Psoas muscle (tissue), 8 donors: Measurements from ENCODE around the gene RAB25. TPM values are rescaled to one million over a fixed set of nuclear protein-coding genes. Genes with fewer than 3 reads are reported as not detected.

Source experiments
- ATAC-seq, 4 donors: fragments of 200-7000 bp; cut with Tn5 transposase; one replicate each; pipeline ENCODE4 v1.9.1; 2020; ENCODE audit warnings: moderate library complexity in 3 of 4, mild to moderate bottlenecking in 2 of 4
- DNase-seq, 2 donors: peaks; one replicate each; pipeline ENCODE4 v3.0.0-alpha.2; 2020
- H3K27ac ChIP-seq: fragments of 200-600 bp; one replicate; pipeline ENCODE4 v1.8.0; 2022
- H3K27me3 ChIP-seq, 3 donors: fragments of 200-600 bp in 1 of 3; one replicate each; pipeline versions ENCODE4 v1.6.1 to v1.8.0; 2013 to 2022; ENCODE audit warnings: low read length in 2 of 3, mild to moderate bottlenecking in 2 of 3, moderate library complexity in 1 of 3; ENCODE audit not compliant: insufficient read depth in 3 of 3
- H3K36me3 ChIP-seq, 2 donors: fragments of 200-600 bp in 1 of 2; one replicate each; pipeline versions ENCODE4 v1.6.1 to v1.8.0; 2013 to 2022; ENCODE audit warnings: low read depth in 1 of 2, mild to moderate bottlenecking in 1 of 2, moderate library complexity in 1 of 2; ENCODE audit not compliant: insufficient read depth in 1 of 2
- H3K4me1 ChIP-seq: fragments of 200-600 bp; one replicate; pipeline ENCODE4 v1.8.0; 2022
- H3K4me3 ChIP-seq: fragments of 200-600 bp; one replicate; pipeline ENCODE4 v1.8.0; 2022; ENCODE audit warnings: mild to moderate bottlenecking
- H3K9me3 ChIP-seq: fragments of 200-600 bp; one replicate; pipeline ENCODE4 v1.8.0; 2022
- CTCF ChIP-seq: fragments of 200-600 bp; IDR thresholded peaks from one replicate; pipeline ENCODE4 v1.8.0; 2022; ENCODE audit warnings: antibody characterized with exemption
- WGBS, 3 donors: extraction: QIAGEN DNeasy Blood & Tissue Kit; methylation state at CpG; one replicate each; pipeline versions ENCODE4 v1.1.6 to v1.1.7; 2013; 5-methylcytosine and 5-hydroxymethylcytosine counted together
- intact Hi-C, 2 donors: fragments of 100-400 bp; cut with DNase I; formaldehyde crosslinking; loops; one replicate each; pipeline versions ENCODE4 v1.11.0 to v1.14.2; 2022
- polyA plus RNA-seq, 3 donors: library from polyadenylated mRNA; stranded (reverse); fragments of 200-250 nt; gene quantifications; one replicate each; pipeline ENCODE4 v1.2.3, GENCODE V29; 2013
- total RNA-seq, 4 donors: library from RNA; stranded (reverse); fragmentation: NEBNext Ultra II Directional in 2 of 4; extraction: Animal tissue kit (Norgen Biotek cat#: 25700) in 2 of 4; gene quantifications; one replicate each; pipeline versions ENCODE4 v1.2.1 to v1.2.4, GENCODE V29; 2021 to 2023
- donor health status: healthy with polysubstance abuse.
- donor health status: DM: no; HTN: no; CAD: no; lungs with moderate emphysema.
- donor health status: Bipolar disorder and iron deficiency.
- donor health status: healthy.
- donor health status: DM: yes; HTN: yes; CAD: no.
- donor health status: DM: no; HTN: no; CAD: no.
- donor health status: DM: no; HTN: no; CAD: no.
- donor health status: DM: yes; HTN: yes; CAD: no.

Gene RAB25
- total and polyA plus RNA-seq, 7 donors, result 0.07 to 0.34 (median 0.13) TPM; not detected in 4

GRCh38 chr1:156096640-156097391, 35.9 kb downstream of the RAB25 start:
- peak; percentile 93 to 96 for DNase-seq
- intact Hi-C loops, result loop anchor here (1.0 to 2.0 kb wide), 2 partner anchors 33 to 34 kb away; no protein-coding TSS in a partner anchor
- no peaks in the 10 kb centered on the region for H3K27me3 ChIP-seq
- no peaks in the 10 kb centered on the region for H3K36me3 ChIP-seq
- peak; percentile 98 to 100 (median 98) for ATAC-seq
- peak; percentile 95 for TF ChIP-seq CTCF
- 13 to 15% (median 14%) methylated on average over 13 to 14 of the region's 14 CpGs for WGBS, 3 donors
- no peak overlapping the region for H3K4me3 ChIP-seq
- peaks cover 17% of the 10 kb centered on the region for H3K4me1 ChIP-seq
- H3K9me3 ChIP-seq, result no peaks in the 10 kb centered on the region
- peak overlapping the region; percentile 53 for H3K27ac ChIP-seq

GRCh38 chr1:156097499-156098178, 36.7 kb downstream of the RAB25 start:
- no peaks in the 10 kb centered on the region for H3K27me3 ChIP-seq

GRCh38 chr1:156098784-156099183, 37.8 kb downstream of the RAB25 start:
- DNase-seq, result no peak
- no peaks in the 10 kb centered on the region for H3K36me3 ChIP-seq
- no peak for ATAC-seq
- H3K27me3 ChIP-seq, result no peaks in the 10 kb centered on the region
- H3K9me3 ChIP-seq, result no peaks in the 10 kb centered on the region
- intact Hi-C loops, result no loop called here
- H3K4me3 ChIP-seq, result no peak overlapping the region
- no peak for TF ChIP-seq CTCF
- peaks cover 30% of the 10 kb centered on the region for H3K4me1 ChIP-seq
- 69 to 87% (median 72%) methylated on average over 2 of the region's 2 CpGs for WGBS, 3 donors
- H3K27ac ChIP-seq, result no peak overlapping the region

More at GRCh38 chr1:156097499-156098178, 36.7 kb downstream of the RAB25 start:
- no peak for DNase-seq
- TF ChIP-seq CTCF, result no peak
- H3K4me3 ChIP-seq, result no peak overlapping the region
- peak overlapping the region; percentile 53 for H3K27ac ChIP-seq
- no peaks in the 10 kb centered on the region for H3K9me3 ChIP-seq
- 80 to 91% (median 84%) methylated on average over 8 to 9 of the region's 9 CpGs for WGBS, 3 donors
- ATAC-seq, result no peak
- intact Hi-C loops, result loop anchor here in 1 of 2 donors (2.0 kb wide), 1 partner anchor 33 kb away; no protein-coding TSS in a partner anchor
- peaks cover 20% of the 10 kb centered on the region for H3K4me1 ChIP-seq
- no peaks in the 10 kb centered on the region for H3K36me3 ChIP-seq

- intact Hi-C loops, result no loop called here
- TF ChIP-seq CTCF, result no peak
- Histone ChIP-seq H3K27me3 (no peaks in the 10 kb centered on the region), H3K36me3 (no peaks in the 10 kb centered on the region), H3K9me3 (no peaks in the 10 kb centered on the region), H3K27ac (no peak overlapping the region), H3K4me3 (no peak overlapping the region), H3K4me1 (peaks cover 34% of the 10 kb centered on the region)
- no peak for DNase-seq
- WGBS, 3 donors, result 72 to 86% (median 78%) methylated on average over 3 of the region's 3 CpGs
- ATAC-seq, result no peak
These were observed 38.3 kb downstream of the RAB25 start for GRCh38 chr1:156099282-156099681.
